Measurements from ENCODE around the gene STIP1. TPM values are rescaled to one million over a fixed set of nuclear protein-coding genes. Genes with fewer than 3 reads are reported as not detected.

STIP1 gene
- total RNA-seq, 1 experiment from 2014 or later = 338 TPM

DNA sequence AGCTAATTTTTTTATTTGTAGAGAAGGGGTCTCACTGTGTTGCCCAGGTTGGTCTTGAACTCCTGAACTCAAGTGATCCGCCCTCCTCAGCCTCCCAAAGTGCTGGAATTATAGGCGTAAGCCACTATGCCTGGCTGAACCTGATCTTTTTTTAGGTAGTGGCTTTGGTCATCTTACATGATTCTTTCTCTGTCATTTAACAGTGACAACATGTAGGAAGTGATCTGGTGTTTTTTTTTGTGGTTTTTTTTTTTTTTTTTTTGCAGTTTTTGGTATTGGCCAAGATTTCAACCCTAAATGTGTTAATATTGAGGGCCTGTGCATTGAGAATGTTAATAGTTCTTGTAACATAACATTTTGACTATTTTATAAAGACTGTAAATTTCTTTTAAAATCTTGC is 12.5 kb downstream of the STIP1 start:
- Histone ChIP-seq H2AK5ac (ENCODE audit: insufficient read length, low read length) (no peak overlapping the region), H2BK120ac (ENCODE audit: low read depth, low read length, poor library complexity, severe bottlenecking) (no peak overlapping the region), H3K23me2 (ENCODE audit: insufficient read length, low read depth, low read length, poor library complexity, severe bottlenecking) (no peaks in the 10 kb centered on the region), H3K79me1 (ENCODE audit: insufficient read depth, low read depth, low read length, poor library complexity, severe bottlenecking) (no peaks in the 10 kb centered on the region), H4K91ac (ENCODE audit: insufficient read length, low read depth, low read length) (no peak overlapping the region), H3K4me2 (ENCODE audit: insufficient read depth, insufficient read length, low read length) (no peak overlapping the region), H3K79me2 (ENCODE audit: insufficient read depth, low read length) (no peaks in the 10 kb centered on the region), H4K8ac (replicated peaks; ENCODE audit: insufficient read length, low read depth, low read length) (no peak overlapping the region), H4K5ac (ENCODE audit: insufficient read length, low read depth, low read length) (no peak overlapping the region), H3K27ac (ENCODE audit: insufficient read length, low read depth, low read length) (no peak overlapping the region), H2BK5ac (ENCODE audit: insufficient read length, low read length) (no peak overlapping the region), H3K18ac (ENCODE audit: insufficient read length, low read depth, low read length) (no peak overlapping the region), H3K9me3 (ENCODE audit: control insufficient read depth, low read depth, low read length) (no peaks in the 10 kb centered on the region), H2AFZ (ENCODE audit: low read length) (no peak overlapping the region), H2BK15ac (ENCODE audit: low read depth, low read length) (no peak overlapping the region), H3K4me1 (ENCODE audit: insufficient read depth, low read length) (no peaks in the 10 kb centered on the region), H3K27me3 (ENCODE audit: insufficient read depth, low read length) (no peaks in the 10 kb centered on the region), H4K20me1 (ENCODE audit: control insufficient read depth, insufficient read depth, insufficient read length) (peaks cover 3% of the 10 kb centered on the region), H3K9ac (ENCODE audit: extremely low read depth, insufficient read length, low read length) (no peak overlapping the region), H3T11ph (ENCODE audit: low read length) (no peak overlapping the region), H2BK12ac (ENCODE audit: insufficient read length, low read depth, low read length) (no peak overlapping the region), H3K14ac (ENCODE audit: insufficient read depth, low read length) (no peak overlapping the region), H3K4ac (ENCODE audit: low read depth, low read length) (no peak overlapping the region), H3K23ac (ENCODE audit: insufficient read length, low read depth, low read length) (no peak overlapping the region), H3K56ac (ENCODE audit: insufficient read length, low read depth, low read length) (no peak overlapping the region), H2BK20ac (ENCODE audit: low read depth, low read length, poor library complexity, severe bottlenecking) (no peak overlapping the region)
- Mint-ChIP-seq H3K9me3 (no peaks in the 10 kb centered on the region), H3K27ac (no peak overlapping the region), H3K4me3 (no peak overlapping the region), H3K36me3 (ENCODE audit: insufficient read depth in 1 of 3, low read depth in 3 of 3) (peaks cover 71 to 96% (median 96%) of the 10 kb centered on the region in 3 experiments; a peak in 6 of 7 replicates), H3K4me1 (peaks cover 4% of the 10 kb centered on the region in 2 experiments; a peak in 3 of 4 replicates), H3K27me3 (ENCODE audit: low read depth) (no peaks in the 10 kb centered on the region)
- TF ChIP-seq, protein P1, sequence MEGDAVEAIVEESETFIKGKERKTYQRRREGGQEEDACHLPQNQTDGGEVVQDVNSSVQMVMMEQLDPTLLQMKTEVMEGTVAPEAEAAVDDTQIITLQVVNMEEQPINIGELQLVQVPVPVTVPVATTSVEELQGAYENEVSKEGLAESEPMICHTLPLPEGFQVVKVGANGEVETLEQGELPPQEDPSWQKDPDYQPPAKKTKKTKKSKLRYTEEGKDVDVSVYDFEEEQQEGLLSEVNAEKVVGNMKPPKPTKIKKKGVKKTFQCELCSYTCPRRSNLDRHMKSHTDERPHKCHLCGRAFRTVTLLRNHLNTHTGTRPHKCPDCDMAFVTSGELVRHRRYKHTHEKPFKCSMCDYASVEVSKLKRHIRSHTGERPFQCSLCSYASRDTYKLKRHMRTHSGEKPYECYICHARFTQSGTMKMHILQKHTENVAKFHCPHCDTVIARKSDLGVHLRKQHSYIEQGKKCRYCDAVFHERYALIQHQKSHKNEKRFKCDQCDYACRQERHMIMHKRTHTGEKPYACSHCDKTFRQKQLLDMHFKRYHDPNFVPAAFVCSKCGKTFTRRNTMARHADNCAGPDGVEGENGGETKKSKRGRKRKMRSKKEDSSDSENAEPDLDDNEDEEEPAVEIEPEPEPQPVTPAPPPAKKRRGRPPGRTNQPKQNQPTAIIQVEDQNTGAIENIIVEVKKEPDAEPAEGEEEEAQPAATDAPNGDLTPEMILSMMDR (conservative IDR thresholded peaks at IDR 0.05) = no peak
- no peak for DNase-seq
- WGBS (ENCODE audit: extremely low coverage, insufficient read length, low lambda C conversion rate) = no CpG with 5 or more reads among the region's 2 CpGs

Measured in H9 (cell line).